HEK293T (cell line): Measurements from ENCODE around the gene WDR27.

Experiments
- CTCF ChIA-PET: fragments of 350-600 bp; formaldehyde crosslinking; extraction: SDS; loops from one replicate; lab custom pipeline; 2021; ENCODE audit warnings: antibody characterized with exemption, inconsistent platforms; lab: Yijun Ruan, JAX
- POLR2A ChIA-PET: fragments of 350-600 bp; formaldehyde crosslinking; extraction: SDS; loops from one replicate; lab custom pipeline; 2020; ENCODE audit warnings: antibody characterized with exemption, inconsistent platforms; lab: Yijun Ruan, JAX
- DNase-seq: peaks from one replicate; pipeline ENCODE4 v3.0.0; 2012; ENCODE audit warnings: mixed read lengths; ENCODE audit errors: extremely low spot score
- ARNT ChIP-seq: fragments of 450-650 bp; IDR thresholded peaks from 2 replicates; pipeline ENCODE4 v1.6.1; 2017; ENCODE audit warnings: mild to moderate bottlenecking
- BHLHE40 ChIP-seq: fragments of 450-650 bp; IDR thresholded peaks from 2 replicates; pipeline ENCODE4 v1.6.1; 2016; ENCODE audit warnings: mild to moderate bottlenecking, moderate library complexity, borderline replicate concordance
- CTBP1 ChIP-seq: fragments of 450-650 bp; IDR thresholded peaks from 2 replicates; pipeline ENCODE4 v1.6.1; 2016; ENCODE audit warnings: borderline replicate concordance
- ELF4 ChIP-seq: fragments of 450-650 bp; IDR thresholded peaks from 2 replicates; pipeline ENCODE4 v1.6.1; 2017; ENCODE audit warnings: antibody characterized with exemption
- FOXA1 ChIP-seq: fragments of 450-650 bp; IDR thresholded peaks from 2 replicates; pipeline ENCODE4 v1.6.1; 2016; ENCODE audit warnings: mild to moderate bottlenecking
- FOXK2 ChIP-seq: fragments of 450-650 bp; IDR thresholded peaks from 2 replicates; pipeline ENCODE4 v1.6.1; 2016; ENCODE audit warnings: mild to moderate bottlenecking
- FOXM1 ChIP-seq: fragments of 450-650 bp; IDR thresholded peaks from 2 replicates; pipeline ENCODE4 v1.6.1; 2017; ENCODE audit warnings: mild to moderate bottlenecking, borderline replicate concordance
- HDGF ChIP-seq: fragments of 450-650 bp; IDR thresholded peaks from 2 replicates; pipeline ENCODE4 v1.6.1; 2017; ENCODE audit warnings: antibody characterized with exemption, borderline replicate concordance
- L3MBTL2 ChIP-seq: fragments of 450-650 bp; conservative IDR thresholded peaks from 2 replicates; pipeline ENCODE4 v1.6.1; 2016; ENCODE audit warnings: mild to moderate bottlenecking
- LEF1 ChIP-seq: fragments of 450-650 bp; IDR thresholded peaks from 2 replicates; pipeline ENCODE4 v1.6.1; 2017; ENCODE audit warnings: mild to moderate bottlenecking, borderline replicate concordance
- NFRKB ChIP-seq: fragments of 450-650 bp; IDR thresholded peaks from 2 replicates; pipeline ENCODE4 v1.6.1; 2016; ENCODE audit warnings: mild to moderate bottlenecking, moderate library complexity
- PKNOX1 ChIP-seq: fragments of 450-650 bp; IDR thresholded peaks from 2 replicates; pipeline ENCODE4 v1.6.1; 2016
- SP1 ChIP-seq: fragments of 450-650 bp; IDR thresholded peaks from 2 replicates; pipeline ENCODE4 v1.6.1; 2017
- SUZ12 ChIP-seq: fragments of 450-650 bp; IDR thresholded peaks from 2 replicates; pipeline ENCODE4 v1.6.1; 2016; ENCODE audit warnings: mild to moderate bottlenecking
- TARDBP ChIP-seq: fragments of 450-650 bp; IDR thresholded peaks from 2 replicates; pipeline ENCODE4 v1.6.1; 2016
- ZNF384 ChIP-seq: fragments of 450-650 bp; IDR thresholded peaks from 2 replicates; pipeline ENCODE4 v1.6.1; 2016

Gene WDR27

DNA sequence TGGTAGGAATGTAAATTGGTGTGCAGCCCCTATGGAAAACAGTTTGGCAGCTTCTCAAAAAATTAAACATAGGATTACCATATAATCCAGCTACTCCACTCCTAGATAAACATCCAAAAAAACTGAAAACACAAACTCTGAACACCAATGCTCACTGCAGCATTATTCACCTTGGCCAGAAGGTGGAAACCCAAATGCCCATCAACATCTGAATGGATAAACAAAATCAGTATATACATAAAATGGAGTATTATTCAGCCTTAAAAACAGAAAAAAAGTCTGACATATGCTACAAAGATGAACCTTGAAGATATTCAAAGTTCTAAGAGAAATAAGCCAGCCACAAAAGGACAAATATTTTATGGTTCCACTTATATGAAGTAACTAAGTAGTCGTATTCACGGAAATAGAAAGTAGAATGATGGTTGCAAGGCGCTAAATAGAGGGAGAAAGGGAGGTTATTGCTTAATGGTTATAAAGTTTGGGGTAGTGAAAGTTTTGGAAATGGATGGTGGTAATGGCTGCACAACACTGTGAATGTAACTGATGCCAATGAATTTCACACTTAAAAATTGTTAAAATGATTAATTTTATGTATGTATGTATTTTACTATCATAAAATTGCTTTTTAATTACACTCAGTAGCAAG is 18.5 kb upstream of the WDR27 start:
- ChIA-PET CTCF (no interaction called here), POLR2A (interaction anchor here (1.6 to 3.9 kb wide), 2 partner anchors 18 to 32 kb away, joined by 4 to 17 read pairs; partner anchors contain the start of genes C6orf120, DYNLT2, ERMARD and WDR27)
- no peak for DNase-seq
- TF ChIP-seq FOXA1: no peak
- no peak for TF ChIP-seq NFRKB
- TF ChIP-seq ARNT: no peak
- TF ChIP-seq LEF1: no peak

DNA sequence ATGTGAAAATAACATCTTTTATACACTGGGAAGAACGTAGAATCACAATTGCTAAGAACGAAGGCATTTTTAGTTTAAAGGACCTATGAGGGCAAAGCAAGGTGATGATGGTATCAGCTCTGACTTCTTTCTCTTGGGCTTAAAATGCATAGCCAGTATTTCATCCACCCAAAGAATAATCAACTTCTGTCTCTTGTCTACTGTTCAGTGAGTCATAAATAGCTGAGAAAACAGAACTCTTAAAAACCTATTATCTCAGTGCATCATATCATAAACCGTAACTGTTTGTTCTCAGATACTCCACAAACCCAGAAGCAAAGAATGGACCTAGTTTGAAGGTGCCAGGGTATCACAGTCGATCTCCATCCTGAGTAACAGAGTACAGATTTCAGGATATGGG is 17.3 kb upstream of the WDR27 start:
- CTCF ChIA-PET: no interaction called here
- POLR2A ChIA-PET: interaction anchor here (1.6 kb wide), 1 partner anchor 33 kb away, joined by 4 read pairs; the partner anchor contains the start of genes DYNLT2 and ERMARD
- TF ChIP-seq PKNOX1: no peak
- TF ChIP-seq NFRKB: no peak
- no peak for TF ChIP-seq ARNT
- no peak for TF ChIP-seq CTBP1
- no peak for TF ChIP-seq ZNF384
- TF ChIP-seq HDGF: no peak
- TF ChIP-seq LEF1: no peak
- no peak for TF ChIP-seq SP1
- no peak for TF ChIP-seq FOXM1
- TF ChIP-seq TARDBP: no peak
- no peak for TF ChIP-seq BHLHE40
- TF ChIP-seq FOXA1: no peak
- TF ChIP-seq ELF4: no peak
- no peak for DNase-seq

- no peak for TF ChIP-seq HDGF
- no peak for TF ChIP-seq TARDBP
- no peak for TF ChIP-seq FOXK2
- no peak for TF ChIP-seq SP1
- TF ChIP-seq CTBP1: no peak
- no peak for TF ChIP-seq NFRKB
- TF ChIP-seq ZNF384: no peak
- no peak for TF ChIP-seq FOXM1
- TF ChIP-seq ARNT: no peak
- TF ChIP-seq FOXA1: no peak
- TF ChIP-seq L3MBTL2: no peak
- no peak for TF ChIP-seq PKNOX1
- DNase-seq: no peak
- ChIA-PET CTCF (no interaction called here), POLR2A (no interaction called here)
Observed at GRCh38 chr6:169714595-169714994, 12.8 kb upstream of the WDR27 start.

GRCh38 chr6:169714178-169714577 is 12.3 kb upstream of the WDR27 start:
- POLR2A ChIA-PET: no interaction called here
- CTCF ChIA-PET: no interaction called here
- TF ChIP-seq SUZ12: no peak
- no peak for TF ChIP-seq FOXA1
- TF ChIP-seq L3MBTL2: no peak
- no peak for TF ChIP-seq HDGF
- TF ChIP-seq TARDBP: no peak
- no peak for TF ChIP-seq FOXM1
- TF ChIP-seq ARNT: no peak
- TF ChIP-seq NFRKB: no peak
- no peak for TF ChIP-seq ELF4
- TF ChIP-seq CTBP1: no peak
- TF ChIP-seq BHLHE40: no peak
- TF ChIP-seq PKNOX1: no peak
- no peak for TF ChIP-seq FOXK2
- TF ChIP-seq LEF1: no peak
- no peak for TF ChIP-seq SP1
- no peak for TF ChIP-seq ZNF384
- no peak for DNase-seq

DNA sequence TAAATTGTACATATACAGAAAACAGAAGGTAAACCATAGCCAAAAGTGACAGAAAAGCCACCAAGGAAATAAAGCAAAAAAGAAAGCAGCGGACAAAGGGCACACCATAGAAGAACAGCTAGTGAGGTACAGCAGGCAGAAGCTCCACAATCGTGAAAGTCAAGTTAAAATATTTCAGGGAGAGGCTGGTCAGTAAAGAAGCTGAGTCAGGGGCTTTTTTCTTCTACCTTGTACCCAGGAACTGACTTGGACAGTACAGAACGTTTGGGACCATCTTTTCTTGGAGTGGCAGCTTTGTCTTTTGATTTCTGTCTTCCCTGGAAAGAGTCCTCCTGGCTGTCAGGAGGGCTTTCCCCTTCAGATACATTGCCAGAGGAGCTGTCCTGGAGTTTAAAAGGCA is 8.2 kb upstream of the WDR27 start:
- POLR2A ChIA-PET: interaction anchor here (1.2 kb wide), 1 partner anchor 8 kb away, joined by 4 read pairs; the partner anchor contains the start of genes C6orf120 and WDR27
- no peak for TF ChIP-seq CTBP1
- TF ChIP-seq FOXM1: no peak
- TF ChIP-seq TARDBP: no peak
- no peak for TF ChIP-seq FOXK2
- TF ChIP-seq NFRKB: no peak
- TF ChIP-seq FOXA1: no peak
- no peak for TF ChIP-seq SUZ12
- no peak for TF ChIP-seq ZNF384
- no peak for TF ChIP-seq SP1
- TF ChIP-seq ELF4: no peak
- TF ChIP-seq ARNT: no peak
- TF ChIP-seq BHLHE40: no peak
- TF ChIP-seq PKNOX1: no peak
- TF ChIP-seq LEF1: no peak
- no peak for TF ChIP-seq L3MBTL2
- no peak for TF ChIP-seq HDGF
- CTCF ChIA-PET: interaction anchor here (0.8 to 0.9 kb wide), 2 partner anchors 12 to 478 kb away, joined by 3 read pairs; no protein-coding TSS in a partner anchor
- no peak for DNase-seq
